Kidney (tissue), 14 donors: ENCODE measurements around the gene PHTF1. TPM values are rescaled to one million over a fixed set of nuclear protein-coding genes. Genes with fewer than 3 reads are reported as not detected.

Experiments used
- DNase-seq, 5 donors: peaks; one replicate each; pipeline ENCODE4 v3.0.0-alpha.2; 2013 to 2020
- FAIRE-seq: peaks from 2 replicates; lab custom pipeline; 2012; peaks lifted over from hg19 to GRCh38; lab: Jason Lieb, UNC
- H3K27ac ChIP-seq, 2 donors: one replicate each; pipeline ENCODE4 v1.7.0; 2013; ENCODE audit warnings: low read depth in 2 of 2, low read length in 2 of 2, inconsistent platforms in 1 of 2
- H3K27me3 ChIP-seq: one replicate; pipeline ENCODE4 v1.7.1; 2013; ENCODE audit warnings: low read length, inconsistent platforms; ENCODE audit not compliant: control insufficient read depth, insufficient read depth
- H3K36me3 ChIP-seq, 3 donors: one replicate each; pipeline versions ENCODE4 v1.7.0 to v1.7.1; 2013; ENCODE audit warnings: low read length in 3 of 3, control low read depth in 1 of 3, inconsistent platforms in 1 of 3; ENCODE audit not compliant: insufficient read depth in 3 of 3, control insufficient read depth in 2 of 3
- H3K4me1 ChIP-seq, 3 donors: one replicate each; pipeline versions ENCODE4 v1.7.0 to v1.7.1; 2013; ENCODE audit warnings: low read length in 3 of 3, inconsistent platforms in 1 of 3, low read depth in 1 of 3; ENCODE audit not compliant: control insufficient read depth in 2 of 3, insufficient read depth in 2 of 3
- H3K4me3 ChIP-seq, 3 donors: one replicate each; pipeline versions ENCODE4 v1.7.0 to v1.8.1; 2013; ENCODE audit warnings: low read length in 3 of 3, control low read depth in 1 of 3, inconsistent platforms in 1 of 3
- H3K9ac ChIP-seq, 3 donors: one replicate each; pipeline versions ENCODE4 v1.7.0 to v1.7.1; 2013; ENCODE audit warnings: low read length in 3 of 3, control low read depth in 1 of 3, inconsistent platforms in 1 of 3
- H3K9me3 ChIP-seq, 3 donors: one replicate each; pipeline versions ENCODE4 v1.7.0 to v1.7.1; 2013; ENCODE audit warnings: low read length in 3 of 3, control low read depth in 1 of 3, inconsistent platforms in 1 of 3; ENCODE audit not compliant: control insufficient read depth in 2 of 3, insufficient read depth in 1 of 3
- intact Hi-C: fragments of 100-400 bp; cut with DNase I; formaldehyde crosslinking; loops from one replicate; pipeline ENCODE4 v1.11.1; 2022
- polyA plus RNA-seq: library from polyadenylated mRNA; stranded (reverse); fragments of 350-450 nt; fragmentation: Illumina TruSeq; extraction: RNeasy Lipid Tissue Mini Kit (QIAGEN cat#74804); gene quantifications from one replicate; pipeline ENCODE4 v1.2.3, GENCODE V29; 2014; ENCODE audit warnings: low read depth, low replicate concordance; ENCODE audit not compliant: insufficient read depth
- total RNA-seq: library from RNA; stranded (reverse); fragmentation: NEBNext Ultra II Directional; extraction: Animal tissue kit (Norgen Biotek cat#: 25700); gene quantifications from one replicate; pipeline ENCODE4 v1.2.1, GENCODE V29; 2021
- TF ChIP-seq, protein P1 (sequence below): IDR thresholded peaks from 3 replicates; pipeline ENCODE4 v1.5.1; 2012; ENCODE audit warnings: mild to moderate bottlenecking, moderate library complexity, borderline replicate concordance; ENCODE audit not compliant: insufficient read depth; ENCODE audit errors: extremely low read depth
- donor health status: control.
- donor health status: control.
- donor health status: control.
- donor health status: control.
- donor health status: control.
- donor health status: DM: yes; HTN: yes; CAD: no.
- donor health status: Normal renal cell carcinoma (clear cell type).

The PHTF1 gene
- total and polyA plus RNA-seq, 2 donors from 2014 or later, result 14.7 to 20.0 TPM

DNA sequence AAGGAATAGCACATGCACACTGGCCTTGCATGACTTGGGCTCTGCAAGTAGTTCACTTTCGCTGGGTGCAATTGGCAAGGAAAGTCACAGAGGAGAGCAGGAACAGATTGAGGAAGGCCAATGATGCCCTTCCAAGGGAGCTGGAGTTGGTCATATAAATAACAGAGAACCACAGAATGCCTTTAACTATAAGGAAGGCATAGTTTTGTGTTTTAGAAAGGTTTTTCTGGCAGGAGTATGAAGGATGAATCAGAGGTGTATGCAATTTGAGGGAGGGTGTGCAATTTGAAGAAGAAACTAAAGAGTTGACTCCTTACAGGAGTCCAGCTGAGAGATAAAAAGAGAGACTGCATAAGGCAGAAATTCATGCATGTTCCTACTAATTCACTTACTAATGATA, 112.1 kb downstream of the PHTF1 start:
- H3K27me3 ChIP-seq, result no peaks in the 10 kb centered on the region
- H3K4me1 ChIP-seq, result no peaks in the 10 kb centered on the region
- H3K4me3 ChIP-seq, result no peak overlapping the region
- TF ChIP-seq, protein P1, sequence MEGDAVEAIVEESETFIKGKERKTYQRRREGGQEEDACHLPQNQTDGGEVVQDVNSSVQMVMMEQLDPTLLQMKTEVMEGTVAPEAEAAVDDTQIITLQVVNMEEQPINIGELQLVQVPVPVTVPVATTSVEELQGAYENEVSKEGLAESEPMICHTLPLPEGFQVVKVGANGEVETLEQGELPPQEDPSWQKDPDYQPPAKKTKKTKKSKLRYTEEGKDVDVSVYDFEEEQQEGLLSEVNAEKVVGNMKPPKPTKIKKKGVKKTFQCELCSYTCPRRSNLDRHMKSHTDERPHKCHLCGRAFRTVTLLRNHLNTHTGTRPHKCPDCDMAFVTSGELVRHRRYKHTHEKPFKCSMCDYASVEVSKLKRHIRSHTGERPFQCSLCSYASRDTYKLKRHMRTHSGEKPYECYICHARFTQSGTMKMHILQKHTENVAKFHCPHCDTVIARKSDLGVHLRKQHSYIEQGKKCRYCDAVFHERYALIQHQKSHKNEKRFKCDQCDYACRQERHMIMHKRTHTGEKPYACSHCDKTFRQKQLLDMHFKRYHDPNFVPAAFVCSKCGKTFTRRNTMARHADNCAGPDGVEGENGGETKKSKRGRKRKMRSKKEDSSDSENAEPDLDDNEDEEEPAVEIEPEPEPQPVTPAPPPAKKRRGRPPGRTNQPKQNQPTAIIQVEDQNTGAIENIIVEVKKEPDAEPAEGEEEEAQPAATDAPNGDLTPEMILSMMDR, result no peak
- DNase-seq (no peak), FAIRE-seq (no peak)
- H3K9me3 ChIP-seq, result no peaks in the 10 kb centered on the region
- intact Hi-C loops, result no loop called here
- no peak overlapping the region for H3K9ac ChIP-seq
- H3K27ac ChIP-seq, result no peak overlapping the region
- peaks cover 3 to 7% (median 3%) of the 10 kb centered on the region in 3 donors for H3K36me3 ChIP-seq

Other genes starting within 250 kb of the PHTF1 start
- gene RSBN1, start 53.0 kb upstream of the PHTF1 start, total RNA-seq, result 22.0 TPM
- gene RSBN1, start 53.0 kb upstream of the PHTF1 start, polyA plus RNA-seq, result 4.0 TPM
- 6.6 TPM for gene PTPN22, start 112.2 kb upstream of the PHTF1 start, total RNA-seq
- 0.32 TPM for gene PTPN22, start 112.2 kb upstream of the PHTF1 start, polyA plus RNA-seq
- gene BCL2L15, start 128.1 kb upstream of the PHTF1 start, total RNA-seq, result 34.3 TPM
- gene BCL2L15, start 128.1 kb upstream of the PHTF1 start, polyA plus RNA-seq, result 2.2 TPM
- 21.7 TPM for gene AP4B1, start 145.3 kb upstream of the PHTF1 start, total RNA-seq
- gene AP4B1, start 145.3 kb upstream of the PHTF1 start, polyA plus RNA-seq, result 8.7 TPM
- 6.1 TPM for gene DCLRE1B, start 145.8 kb upstream of the PHTF1 start, total RNA-seq
- gene DCLRE1B, start 145.8 kb upstream of the PHTF1 start, polyA plus RNA-seq, result 1.4 TPM
- gene HIPK1, start 169.8 kb upstream of the PHTF1 start, total RNA-seq, result 65.0 TPM
- gene HIPK1, start 169.8 kb upstream of the PHTF1 start, polyA plus RNA-seq, result 8.4 TPM
- gene OLFML3, start 220.0 kb upstream of the PHTF1 start, total RNA-seq, result 13.5 TPM
- gene OLFML3, start 220.0 kb upstream of the PHTF1 start, polyA plus RNA-seq, result 22.9 TPM